ENCODE results near the gene COX14. TPM values are rescaled to one million over a fixed set of nuclear protein-coding genes. Genes with fewer than 3 reads are reported as not detected.
"Not testable (repeated sequence)": the region's sequence is repeated elsewhere in the genome, so short reads cannot be mapped to it uniquely, and the experiment has no call there.

Gene COX14
- 11.1 TPM for total RNA-seq

- peak; percentile 99 for DNase-seq
Observed at GRCh38 chr12:50111693-50112455, at the start of gene COX14. COX14 (plus strand) TSS chr12:50112236; CDS start chr12:50120044, 7,808 bp downstream.

GRCh38 chr12:50062728-50063460, 49.1 kb upstream of the COX14 start:
- DNase-seq = no peak

DNA sequence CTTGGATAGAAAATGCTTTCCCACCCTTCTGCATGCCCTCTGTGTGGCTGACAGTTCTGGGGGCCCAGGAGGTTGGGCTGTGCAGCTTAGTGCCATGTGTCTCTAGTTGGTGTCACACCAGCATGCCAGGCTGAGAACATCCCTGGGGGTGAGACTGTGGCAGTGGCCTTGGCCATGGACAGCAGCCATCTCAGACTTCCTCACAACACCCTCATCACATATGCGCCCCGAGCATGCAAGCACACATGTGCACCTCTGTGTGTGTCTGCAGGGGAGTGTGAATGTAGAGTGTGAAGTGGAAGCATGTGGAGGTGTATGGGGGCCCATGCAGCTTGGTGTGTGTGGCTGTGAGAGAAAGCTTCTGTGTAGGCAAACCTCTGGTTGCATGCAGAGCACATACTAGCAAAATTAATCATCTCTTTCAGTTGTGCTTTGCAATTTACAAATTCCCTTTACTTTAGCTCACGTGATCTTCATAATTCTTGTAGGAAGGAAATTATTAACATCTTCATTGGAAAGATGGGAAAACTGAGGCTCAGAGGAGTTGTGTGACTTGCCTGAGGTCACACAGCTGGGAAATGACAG, 46.2 kb upstream of the COX14 start:
- no peak for DNase-seq

- no peak for DNase-seq
Observed at GRCh38 chr12:50066402-50066801, 45.6 kb upstream of the COX14 start.

DNA sequence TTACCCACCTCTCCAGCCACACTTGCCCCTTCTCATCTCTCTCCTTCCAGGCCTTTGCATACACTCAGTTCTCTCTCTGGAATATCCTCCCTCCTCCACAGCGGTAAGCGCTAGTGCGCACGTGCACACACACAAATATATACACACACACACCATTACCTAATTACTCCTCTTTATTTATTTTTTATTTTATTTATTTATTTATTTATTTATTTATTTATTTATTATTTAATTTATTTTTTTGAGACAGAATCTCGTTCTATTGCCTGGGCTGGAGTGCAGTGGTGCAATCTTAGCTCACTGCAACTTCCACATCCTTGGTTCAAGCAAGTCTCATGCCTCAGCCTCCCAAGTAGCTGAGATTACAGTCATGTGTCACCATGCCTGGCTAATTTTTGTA, 43.0 kb upstream of the COX14 start:
- no peak for DNase-seq

DNA sequence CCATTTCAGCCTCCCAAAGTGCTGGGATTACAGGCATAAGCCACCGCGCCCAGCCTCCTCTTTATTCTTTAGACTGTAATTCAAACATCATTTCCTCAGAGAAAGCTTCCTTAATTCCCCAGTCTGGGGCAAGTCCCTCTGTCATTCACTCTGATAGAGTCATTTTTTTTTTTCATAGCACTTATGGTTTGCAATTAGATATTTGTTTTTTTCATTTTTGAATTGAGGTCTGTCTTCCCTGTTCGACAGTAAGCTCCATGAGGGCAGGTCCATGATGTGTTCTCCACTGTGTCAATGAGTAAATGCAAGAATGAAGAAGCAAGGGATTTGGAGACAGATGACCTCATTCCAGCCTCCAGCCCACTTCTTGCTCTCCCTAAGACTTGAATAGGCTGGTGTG, 42.5 kb upstream of the COX14 start:
- no peak for DNase-seq

DNA sequence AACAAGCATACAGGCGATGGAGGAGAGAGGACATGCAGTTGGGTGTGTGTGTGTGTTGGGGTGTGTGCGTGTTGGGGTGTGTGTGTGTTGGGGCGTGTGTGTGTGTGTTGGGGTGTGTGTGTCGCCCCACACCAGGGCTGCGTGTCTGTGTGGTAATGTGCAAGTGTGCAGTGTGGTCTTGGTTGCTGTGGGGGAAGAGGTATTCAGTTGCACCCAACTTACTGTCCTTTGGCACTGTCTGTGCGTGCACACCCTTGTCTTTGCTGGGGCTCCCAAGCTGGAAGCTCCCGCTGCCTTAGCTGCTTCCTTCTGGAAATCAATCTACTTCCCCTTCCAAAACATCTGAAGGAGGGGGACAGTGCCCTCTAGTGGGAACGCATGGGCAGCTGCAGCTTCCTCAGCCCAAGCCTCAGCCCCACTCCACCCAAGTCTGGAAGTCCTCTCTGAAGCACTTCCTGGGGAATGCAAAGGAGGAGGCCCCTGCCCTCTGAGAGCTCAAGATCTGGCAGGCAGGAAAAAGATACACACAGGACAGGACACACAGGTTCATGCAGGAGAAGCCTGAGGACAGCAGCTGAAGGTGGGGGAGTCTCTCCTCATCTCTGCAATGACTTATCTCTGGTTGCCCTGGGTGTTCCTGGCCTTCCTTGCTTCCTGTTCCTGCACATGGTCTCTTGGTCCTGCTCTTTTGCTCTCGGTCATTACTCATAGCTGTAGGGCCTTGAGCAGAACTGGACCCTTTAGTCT, 41.5 kb upstream of the COX14 start:
- peak; percentile 63 for DNase-seq

DNA sequence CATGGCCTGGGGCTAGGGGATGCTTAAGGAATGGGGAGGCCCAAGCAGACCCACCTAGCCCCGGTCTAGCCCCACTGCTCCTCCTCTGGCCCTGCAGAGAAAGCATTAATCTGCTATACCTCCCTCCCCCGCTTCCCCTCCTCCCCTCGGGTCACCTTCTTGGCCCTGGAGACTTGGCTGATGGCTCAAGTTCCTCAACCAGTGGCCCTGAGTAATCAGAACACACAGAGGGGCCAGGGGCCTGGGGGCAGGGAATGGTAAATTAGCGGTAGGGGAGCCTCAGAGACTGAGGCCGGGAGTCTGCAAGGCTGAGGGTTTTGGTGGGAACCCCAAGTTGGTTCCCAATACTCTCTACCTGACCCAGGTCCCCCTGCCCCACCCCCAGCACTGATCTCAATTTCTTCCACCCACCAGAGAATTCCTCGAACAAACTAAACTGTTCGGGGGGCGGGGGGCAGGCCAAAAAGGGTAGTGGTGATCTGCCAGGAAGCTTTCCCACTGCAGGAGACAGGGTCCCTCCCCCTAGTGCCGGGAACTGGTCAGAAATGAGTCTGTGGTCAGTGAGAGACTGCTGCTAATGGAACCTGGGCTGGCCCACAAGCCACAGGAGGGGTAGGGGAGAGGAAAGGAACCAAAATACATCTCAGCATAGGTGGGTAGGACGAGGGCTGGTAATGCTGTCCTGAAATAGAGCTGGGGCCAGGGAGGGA, 39.7 kb upstream of the COX14 start:
- no peak for DNase-seq

DNA sequence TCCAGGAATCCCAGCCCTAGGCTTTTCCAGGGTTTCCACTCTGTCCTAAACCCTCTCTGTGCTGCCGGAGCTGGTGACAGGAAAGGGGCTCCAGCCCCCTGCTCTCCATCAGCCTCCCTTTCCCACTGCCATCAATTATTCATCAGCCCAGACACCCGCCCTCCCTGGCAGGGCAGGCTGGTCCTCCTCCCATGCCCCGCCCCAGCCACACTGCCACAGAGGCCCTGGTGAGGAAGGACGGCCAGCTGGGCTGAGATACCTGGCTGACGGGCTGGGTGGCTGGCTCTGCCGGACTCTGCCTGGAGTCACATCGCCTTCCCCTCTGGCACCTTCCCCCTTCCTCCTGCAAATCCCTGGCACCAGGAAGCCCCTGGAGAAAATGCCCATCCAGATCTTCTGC, 38.8 kb upstream of the COX14 start:
- no peak for DNase-seq

GRCh38 chr12:50073712-50074111, 38.3 kb upstream of the COX14 start:
- no peak for DNase-seq

DNA sequence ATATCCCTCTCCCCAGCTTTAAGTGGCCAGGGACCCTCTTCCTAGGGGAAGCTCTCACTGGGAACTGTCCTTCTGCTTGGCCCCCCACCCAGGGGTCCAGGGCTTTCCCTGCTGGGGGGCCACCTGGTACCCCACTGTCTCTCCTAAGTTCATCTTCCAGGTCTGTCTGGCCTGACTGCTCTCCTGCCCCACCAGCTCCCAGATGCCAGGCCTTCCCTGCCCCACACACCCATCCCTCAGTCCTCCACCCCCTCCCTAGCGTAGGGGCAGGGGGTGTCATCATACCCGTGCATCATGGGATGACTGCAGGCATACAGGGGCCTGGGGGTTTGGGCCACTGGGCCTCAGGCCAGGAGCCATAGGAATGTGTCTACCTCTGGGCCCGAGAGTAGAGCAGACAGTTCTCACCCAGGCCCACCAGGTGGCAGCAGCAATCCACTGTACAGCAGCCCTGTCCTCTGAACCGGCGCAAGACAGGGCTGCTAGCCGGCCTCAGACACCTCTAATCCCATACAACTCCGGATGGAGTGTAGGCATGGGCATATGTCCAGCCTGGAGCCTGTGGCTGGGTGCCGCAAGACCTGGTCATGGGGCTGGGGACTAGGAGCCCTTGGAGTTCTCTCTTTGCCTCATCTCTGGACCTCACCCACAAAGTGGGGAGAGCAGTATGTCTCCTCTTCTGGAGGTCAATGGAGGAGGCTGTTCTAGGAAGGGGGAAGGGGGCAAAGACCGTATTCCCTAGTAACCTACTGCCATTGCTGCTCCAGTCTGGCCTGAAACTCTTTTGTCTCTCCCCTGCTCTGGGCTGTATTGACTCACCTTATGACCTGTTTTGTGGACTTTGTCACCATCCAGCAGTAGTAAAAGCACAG, 36.9 kb upstream of the COX14 start:
- peak; percentile 75 for DNase-seq

GRCh38 chr12:50075808-50076170, 36.2 kb upstream of the COX14 start:
- DNase-seq = no peak

DNA sequence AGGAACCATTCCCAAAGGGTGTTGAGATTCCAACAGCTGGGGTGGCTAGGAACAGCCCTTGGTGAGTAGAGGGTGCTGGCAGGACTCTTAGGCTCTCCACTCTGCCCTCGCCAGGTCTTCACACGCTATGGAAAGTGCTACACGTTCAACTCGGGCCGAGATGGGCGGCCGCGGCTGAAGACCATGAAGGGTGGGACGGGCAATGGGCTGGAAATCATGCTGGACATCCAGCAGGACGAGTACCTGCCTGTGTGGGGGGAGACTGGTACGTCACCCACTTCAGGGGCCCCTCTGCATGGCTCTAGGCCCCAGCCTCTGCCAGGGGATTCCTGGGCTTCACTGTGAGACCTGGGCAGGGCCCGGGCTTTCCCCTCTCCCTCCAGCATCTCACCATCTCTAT, 34.9 kb upstream of the COX14 start:
- DNase-seq = no peak

- no peak for DNase-seq
Observed at GRCh38 chr12:50078281-50078680, 33.8 kb upstream of the COX14 start.

DNA sequence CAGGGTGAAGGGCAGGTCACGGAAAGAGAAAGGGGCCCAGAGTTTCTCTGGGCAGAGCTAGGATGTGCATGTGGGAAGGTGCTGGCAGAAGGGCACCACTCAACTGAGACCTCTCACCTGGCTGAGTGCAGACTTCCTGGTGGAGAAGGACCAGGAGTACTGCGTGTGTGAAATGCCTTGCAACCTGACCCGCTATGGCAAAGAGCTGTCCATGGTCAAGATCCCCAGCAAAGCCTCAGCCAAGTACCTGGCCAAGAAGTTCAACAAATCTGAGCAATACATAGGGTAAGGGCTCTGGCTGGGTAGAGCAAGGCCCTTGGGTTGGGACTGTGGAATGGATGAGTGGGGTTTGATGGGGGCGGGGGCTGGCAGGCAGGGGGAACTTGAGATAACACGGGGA, 32.3 kb upstream of the COX14 start:
- DNase-seq = no peak

DNA sequence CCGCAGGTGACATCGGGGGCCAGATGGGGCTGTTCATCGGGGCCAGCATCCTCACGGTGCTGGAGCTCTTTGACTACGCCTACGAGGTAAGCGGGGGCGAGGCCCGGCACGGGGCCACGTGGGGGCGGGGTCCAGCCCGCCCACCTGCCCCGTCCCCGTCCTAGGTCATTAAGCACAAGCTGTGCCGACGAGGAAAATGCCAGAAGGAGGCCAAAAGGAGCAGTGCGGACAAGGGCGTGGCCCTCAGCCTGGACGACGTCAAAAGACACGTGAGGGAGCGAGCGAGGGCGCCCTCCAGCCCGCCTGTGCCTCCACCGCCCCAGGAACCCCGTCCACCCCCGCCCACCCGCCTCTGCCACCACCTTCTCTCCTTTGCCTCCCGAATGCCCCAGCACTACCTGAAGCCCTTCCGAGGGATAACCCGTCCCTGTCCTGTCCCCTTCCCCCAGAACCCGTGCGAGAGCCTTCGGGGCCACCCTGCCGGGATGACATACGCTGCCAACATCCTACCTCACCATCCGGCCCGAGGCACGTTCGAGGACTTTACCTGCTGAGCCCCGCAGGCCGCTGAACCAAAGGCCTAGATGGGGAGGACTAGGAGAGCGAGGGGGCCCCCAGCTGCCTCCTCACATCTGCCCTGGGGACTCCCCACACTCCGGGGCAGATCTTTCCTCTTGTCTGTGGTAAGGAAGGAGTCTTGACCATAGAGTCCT, 30.8 kb upstream of the COX14 start:
- no peak for DNase-seq

DNA sequence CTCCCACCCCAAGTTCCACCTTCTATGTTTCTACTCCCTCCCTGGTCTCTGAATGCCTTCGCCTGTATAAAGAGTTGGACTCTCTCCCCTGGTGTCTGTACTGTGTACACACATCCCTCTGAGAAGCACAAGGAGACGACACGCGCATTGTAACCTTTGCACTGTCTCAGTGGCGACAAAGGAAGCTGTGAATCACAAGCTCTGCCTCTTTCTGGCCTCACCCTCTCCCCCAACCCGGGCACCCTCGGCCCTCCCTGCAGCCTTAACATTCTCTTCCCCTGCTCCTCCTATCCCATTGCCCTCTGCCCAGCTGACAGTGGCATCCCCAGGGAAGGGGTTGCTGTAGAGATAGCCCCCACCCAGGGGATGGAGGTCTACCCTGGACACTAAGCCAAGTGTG, 29.4 kb upstream of the COX14 start:
- no peak for DNase-seq

- DNase-seq = no peak
Observed at GRCh38 chr12:50083301-50083700, 28.7 kb upstream of the COX14 start.

DNA sequence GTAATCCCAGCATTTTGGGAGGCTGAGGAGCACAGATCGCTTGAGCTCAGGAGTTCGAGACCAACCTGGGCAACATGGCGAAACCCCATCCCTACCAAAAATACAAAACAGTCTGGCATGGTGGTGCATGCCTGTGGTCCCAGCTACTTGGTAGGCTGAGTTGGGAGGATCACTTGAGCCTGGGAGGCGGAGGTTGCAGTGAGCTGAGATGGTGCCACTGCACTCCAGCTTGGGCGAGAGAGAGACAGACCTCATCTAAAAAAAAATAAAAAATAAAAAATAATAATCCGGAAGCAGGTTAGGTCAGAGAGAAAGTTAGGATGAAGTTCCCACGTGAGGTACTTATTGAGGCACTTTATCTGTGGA, 27.6 kb upstream of the COX14 start:
- DNase-seq = not testable (repeated sequence)

DNA sequence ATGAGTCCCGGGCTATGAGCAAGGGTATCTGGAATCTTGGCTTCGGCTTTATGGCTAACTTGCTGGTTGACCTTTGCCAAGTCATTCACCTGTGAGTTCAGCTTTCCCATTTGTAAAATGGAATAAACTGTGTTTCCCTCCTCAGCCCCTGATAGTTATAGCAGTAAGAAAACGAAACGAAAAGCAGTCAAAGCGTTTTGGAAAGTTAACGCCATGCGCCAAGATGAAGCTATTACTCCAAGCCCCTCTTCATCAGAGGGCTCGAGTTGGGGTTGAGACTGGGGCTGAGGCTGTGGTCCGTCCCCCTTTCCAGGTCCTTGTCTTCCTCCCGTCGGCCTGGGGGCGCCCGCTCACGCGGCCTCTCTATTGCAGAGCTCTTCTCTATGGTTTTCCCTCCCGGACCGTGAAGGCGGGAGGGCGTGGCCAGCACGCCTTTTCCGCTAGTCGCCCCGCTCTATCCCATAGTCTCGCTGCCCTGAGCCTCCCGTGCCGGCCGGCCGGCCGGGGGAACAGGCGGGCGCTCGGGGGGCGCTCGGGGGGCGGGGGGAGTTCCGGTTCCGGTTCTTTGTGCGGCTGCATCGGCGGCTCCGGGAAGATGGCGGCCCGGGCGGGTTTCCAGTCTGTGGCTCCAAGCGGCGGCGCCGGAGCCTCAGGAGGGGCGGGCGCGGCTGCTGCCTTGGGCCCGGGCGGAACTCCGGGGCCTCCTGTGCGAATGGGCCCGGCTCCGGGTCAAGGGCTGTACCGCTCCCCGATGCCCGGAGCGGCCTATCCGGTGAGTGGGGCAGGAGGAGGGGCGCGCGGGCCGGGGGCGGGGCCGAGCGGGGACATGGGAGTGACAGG, 27.0 kb upstream of the COX14 start, which contains the start of gene SMARCD1:
Gene SMARCD1 (plus strand): TSS at position 568 of the 840 bp plus-strand sequence. CDS start 28 bp downstream, at position 596.
- peak; percentile 90 for DNase-seq

Measured in occipital lobe (tissue), 2 donors.